ENCODE data around the gene NKAIN2. TPM values are rescaled to one million over a fixed set of nuclear protein-coding genes. Genes with fewer than 3 reads are reported as not detected.
"Not testable (repeated sequence)": the region's sequence is repeated elsewhere in the genome, so short reads cannot be mapped to it uniquely, and the experiment has no call there.

Gene NKAIN2
- total and polyA plus RNA-seq, 8 donors: 0.02 to 0.09 TPM; not detected in 6

GRCh38 chr6:123909989-123910388 is 106.3 kb downstream of the NKAIN2 start:
- FAIRE-seq (no peak), DNase-seq (no peak), ATAC-seq (no peak)
- Histone ChIP-seq H3K4me3 (no peak overlapping the region), H3K36me3 (no peaks in the 10 kb centered on the region), H3K27ac (no peak overlapping the region), H3K4me1 (no peaks in the 10 kb centered on the region), H3K9me3 (no peaks in the 10 kb centered on the region), H3K27me3 (no peaks in the 10 kb centered on the region)
- no peak for TF ChIP-seq CTCF (IDR thresholded peaks at IDR 0.05)
- intact Hi-C loops (cut with DNase I): no loop called here
- 27 to 38% methylated on average over 2 of the region's 2 CpGs for WGBS, 2 donors

GRCh38 chr6:123913863-123914262 is 110.2 kb downstream of the NKAIN2 start:
- WGBS, 2 donors: 54 to 61% methylated on average over 1 of the region's 1 CpG
- Histone ChIP-seq H3K4me1 (no peaks in the 10 kb centered on the region), H3K27ac (no peak overlapping the region), H3K36me3 (no peaks in the 10 kb centered on the region), H3K4me3 (no peak overlapping the region), H3K27me3 (no peaks in the 10 kb centered on the region), H3K9me3 (no peaks in the 10 kb centered on the region)
- intact Hi-C loops (cut with DNase I): no loop called here
- FAIRE-seq (no peak), ATAC-seq (no peak), DNase-seq (no peak)
- TF ChIP-seq CTCF (IDR thresholded peaks at IDR 0.05): no peak

GRCh38 chr6:123923379-123923778 is 119.7 kb downstream of the NKAIN2 start:
- WGBS, 2 donors: 94 to 98% methylated on average over 1 of the region's 3 CpGs
- H3K27ac ChIP-seq; DNase-seq; ATAC-seq; intact Hi-C loops (cut with DNase I); FAIRE-seq; H3K36me3 ChIP-seq; H3K4me1 ChIP-seq; H3K27me3 ChIP-seq; H3K4me3 ChIP-seq; H3K9me3 ChIP-seq: not testable (repeated sequence)

DNA sequence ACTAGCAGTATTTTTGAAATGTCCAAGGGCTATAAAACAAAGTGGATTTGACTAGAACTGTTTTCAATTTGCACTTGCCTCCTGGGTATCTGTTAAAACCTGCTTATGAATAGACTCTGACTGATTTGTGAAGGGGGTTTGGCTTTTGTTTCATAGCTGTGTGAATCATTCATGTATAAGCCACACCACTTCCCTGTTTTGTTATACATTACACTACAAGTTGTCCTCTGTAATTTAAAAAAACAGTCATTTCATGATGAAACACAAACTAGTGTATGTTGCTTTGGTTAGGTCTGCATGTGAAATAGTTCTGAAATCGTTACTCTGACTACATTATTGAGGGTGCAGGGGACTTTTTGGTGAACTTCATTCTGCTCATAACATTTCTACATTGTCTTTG is 121.7 kb downstream of the NKAIN2 start:
- no peaks in the 10 kb centered on the region for H3K36me3 ChIP-seq
- H3K4me1 ChIP-seq: no peaks in the 10 kb centered on the region
- 22 to 32% methylated on average over 1 of the region's 1 CpG for WGBS, 2 donors
- ATAC-seq (no peak), DNase-seq (no peak), FAIRE-seq (no peak)
- H3K27ac ChIP-seq: no peak overlapping the region
- H3K9me3 ChIP-seq: no peaks in the 10 kb centered on the region
- intact Hi-C loops (cut with DNase I): no loop called here
- no peak for TF ChIP-seq CTCF (IDR thresholded peaks at IDR 0.05)
- no peak overlapping the region for H3K4me3 ChIP-seq
- H3K27me3 ChIP-seq: no peaks in the 10 kb centered on the region

DNA sequence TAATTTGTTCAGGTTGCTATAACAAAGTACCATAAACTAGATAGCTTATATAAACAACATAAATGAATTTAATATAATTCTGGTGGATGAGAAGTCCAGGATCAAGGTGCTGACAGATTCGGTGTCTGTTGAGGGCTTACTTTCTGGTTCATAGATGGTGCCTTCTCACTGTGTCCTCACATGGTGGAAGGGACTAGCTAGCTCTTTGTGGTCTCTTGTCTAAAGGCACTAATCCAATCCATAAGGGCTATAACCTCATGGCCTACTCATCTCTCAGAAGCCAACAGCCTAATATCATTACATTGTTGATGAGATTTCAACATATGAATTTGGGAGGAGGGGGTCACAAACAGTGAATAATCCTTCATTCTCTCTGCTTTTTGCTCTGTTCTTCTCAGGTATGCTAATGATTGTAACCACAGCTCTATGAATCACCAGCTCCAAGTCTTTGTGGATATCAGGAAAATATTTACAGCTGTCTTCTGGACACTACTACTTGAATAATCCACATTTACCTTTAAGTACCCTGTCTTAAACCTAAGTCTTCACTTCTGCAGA is 122.3 kb downstream of the NKAIN2 start:
- WGBS, 2 donors: 83 to 84% methylated on average over 1 of the region's 1 CpG
- DNase-seq (no peak), FAIRE-seq (no peak), ATAC-seq (no peak)
- no peaks in the 10 kb centered on the region for H3K27me3 ChIP-seq
- intact Hi-C loops (cut with DNase I): no loop called here
- no peak overlapping the region for H3K27ac ChIP-seq
- TF ChIP-seq CTCF (IDR thresholded peaks at IDR 0.05): no peak
- H3K36me3 ChIP-seq: no peaks in the 10 kb centered on the region
- no peaks in the 10 kb centered on the region for H3K9me3 ChIP-seq
- no peak overlapping the region for H3K4me3 ChIP-seq
- no peaks in the 10 kb centered on the region for H3K4me1 ChIP-seq
